T-helper 1 cell treated with Interleukin-12 subunit alpha and Interleukin-12 subunit beta and Interleukin-4 antibody, amounts not matched to agents 30 μg/mL and 1 μg/mL, for 36 hours (primary cell): Measurements from ENCODE around the gene KRTAP13-3.

Experiments
- H3K27ac Mint-ChIP-seq: one replicate; pipeline ENCODE4 v1.8.0; 2021; ENCODE audit warnings: mild to moderate bottlenecking, mixed read lengths
- H3K27me3 Mint-ChIP-seq: one replicate; pipeline ENCODE4 v1.8.0; 2021; ENCODE audit warnings: low read depth, mixed read lengths
- H3K36me3 Mint-ChIP-seq: one replicate; pipeline ENCODE4 v1.8.0; 2021; ENCODE audit warnings: low read depth, mixed read lengths
- H3K4me1 Mint-ChIP-seq: one replicate; pipeline ENCODE4 v1.8.0; 2021; ENCODE audit warnings: low read depth, mixed read lengths
- H3K4me3 Mint-ChIP-seq: one replicate; pipeline ENCODE4 v1.8.0; 2021; ENCODE audit warnings: mild to moderate bottlenecking, moderate library complexity, mixed read lengths
- H3K9me3 Mint-ChIP-seq: one replicate; pipeline ENCODE4 v1.8.0; 2021; ENCODE audit warnings: mixed read lengths

KRTAP13-3 gene, protein sequence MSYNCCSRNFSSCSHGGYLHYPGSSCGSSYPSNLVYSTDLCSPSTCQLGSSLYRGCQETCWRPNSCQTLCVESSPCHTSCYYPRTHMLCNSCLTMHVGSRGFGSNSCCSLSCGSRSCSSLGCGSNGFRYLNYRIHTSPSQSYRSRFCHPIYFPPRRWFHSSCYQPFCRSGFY

DNA sequence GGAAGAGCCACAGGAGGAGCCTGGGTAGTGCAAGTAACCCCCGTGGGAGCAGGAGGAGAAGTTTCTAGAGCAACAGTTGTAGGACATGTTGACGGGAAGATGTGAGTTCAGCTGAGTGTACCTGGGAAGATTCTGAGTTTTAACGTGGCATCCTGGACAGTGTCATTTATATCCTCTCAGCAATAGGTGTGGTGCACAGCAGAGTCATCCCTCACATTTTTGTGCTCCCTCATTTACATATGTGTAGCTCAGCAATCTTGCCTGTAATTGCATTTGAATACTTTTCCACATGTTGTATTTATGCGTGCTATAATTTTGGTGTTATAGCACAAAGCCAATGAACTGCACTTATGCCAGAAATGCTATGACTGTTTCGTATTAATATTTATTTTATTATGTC is at the start of gene KRTAP13-3:
Gene KRTAP13-3 (minus strand): TSS at position 101 of the 400 bp plus-strand sequence. CDS start 14 bp downstream, at position 87.
- Mint-ChIP-seq H3K4me3 (no peak within 1 kb of the TSS), H3K27me3 (no peaks in the 10 kb centered on the region), H3K9me3 (no peaks in the 10 kb centered on the region), H3K27ac (no peak within 1 kb of the TSS), H3K36me3 (no peaks in the 10 kb centered on the region), H3K4me1 (no peaks in the 10 kb centered on the region)

DNA sequence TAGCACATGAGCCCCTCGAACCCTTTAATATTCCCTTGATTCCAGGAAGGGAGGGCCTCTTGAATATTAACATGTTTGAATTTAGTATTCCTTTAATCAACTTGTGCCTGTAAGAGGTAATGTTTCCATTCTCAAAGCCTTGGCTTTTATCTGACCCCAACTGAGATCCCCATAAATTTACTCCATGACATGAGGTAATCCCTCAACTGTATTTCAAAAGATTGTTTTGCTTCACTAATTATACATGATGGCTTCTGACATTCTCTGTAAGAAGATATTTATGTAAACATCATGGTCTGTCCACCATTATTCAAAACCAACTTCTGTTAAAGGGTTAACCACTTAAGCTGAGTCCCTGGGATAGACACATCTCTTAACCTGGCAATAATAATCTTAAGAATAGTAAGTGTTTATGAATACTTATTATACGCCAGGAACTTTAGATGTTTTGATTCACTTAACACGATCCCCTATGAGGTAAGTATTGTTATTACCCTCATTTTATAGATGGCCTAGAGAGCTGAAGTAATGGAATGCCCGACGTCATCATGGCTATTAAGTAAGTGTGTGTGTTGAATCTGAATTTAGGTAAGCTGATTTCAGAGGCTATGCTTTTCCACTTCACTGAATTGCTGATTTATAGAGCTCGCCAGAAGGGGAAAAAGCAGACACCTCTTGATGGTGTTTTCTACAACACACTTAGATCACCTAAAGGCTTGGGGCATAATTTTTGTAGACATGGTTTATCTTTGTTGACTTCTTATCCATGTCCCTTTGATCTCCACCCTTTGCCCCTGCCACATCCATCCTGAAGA is 43.4 kb upstream of the KRTAP13-3 start:
- Mint-ChIP-seq H3K36me3 (no peaks in the 10 kb centered on the region), H3K4me1 (no peaks in the 10 kb centered on the region), H3K27ac (no peak overlapping the region), H3K4me3 (no peak overlapping the region), H3K27me3 (no peaks in the 10 kb centered on the region), H3K9me3 (no peaks in the 10 kb centered on the region)

DNA sequence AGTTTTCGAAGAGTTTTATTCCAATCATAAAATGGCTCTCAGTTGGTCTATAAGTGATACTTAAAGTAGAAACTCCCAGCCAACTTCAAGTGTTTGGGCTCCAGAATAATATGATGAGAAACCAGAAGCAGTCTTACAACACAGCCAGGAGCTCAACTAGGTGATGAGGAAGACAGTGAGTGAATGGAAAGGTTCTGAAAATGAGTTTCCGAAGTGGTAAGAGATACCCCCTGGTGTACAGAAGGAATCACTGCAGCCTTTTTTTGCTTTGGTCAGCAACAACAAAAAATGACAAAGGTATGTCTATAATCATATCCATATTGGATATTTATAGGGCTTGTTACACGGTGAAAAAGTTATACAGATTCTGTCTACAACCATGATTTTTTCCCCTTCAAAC is 38.0 kb upstream of the KRTAP13-3 start:
- H3K36me3 Mint-ChIP-seq, result no peaks in the 10 kb centered on the region
- no peak overlapping the region for H3K27ac Mint-ChIP-seq
- no peak overlapping the region for H3K4me3 Mint-ChIP-seq
- H3K27me3 Mint-ChIP-seq, result no peaks in the 10 kb centered on the region
- H3K4me1 Mint-ChIP-seq, result no peaks in the 10 kb centered on the region
- H3K9me3 Mint-ChIP-seq, result no peaks in the 10 kb centered on the region

DNA sequence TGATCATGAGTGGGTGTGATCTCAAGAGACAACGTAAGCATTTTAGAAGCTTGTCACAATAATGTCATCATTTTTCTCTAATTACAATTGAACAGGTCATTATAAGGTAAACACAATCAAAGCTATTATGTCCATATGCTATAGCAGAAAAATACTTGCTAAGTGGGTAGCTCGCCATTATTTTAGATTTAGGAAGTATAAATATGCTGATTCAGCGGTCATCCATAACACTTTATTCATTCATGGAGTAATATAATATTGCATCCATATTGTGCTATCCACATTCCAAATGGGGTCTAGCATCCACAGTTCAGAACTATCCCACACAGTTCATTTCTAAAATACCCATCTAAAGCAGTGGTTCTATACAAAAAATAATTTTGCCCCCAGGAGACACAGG is 22.8 kb upstream of the KRTAP13-3 start:
- H3K4me1 Mint-ChIP-seq, result no peaks in the 10 kb centered on the region
- no peaks in the 10 kb centered on the region for H3K9me3 Mint-ChIP-seq
- no peaks in the 10 kb centered on the region for H3K27me3 Mint-ChIP-seq
- H3K27ac Mint-ChIP-seq, result no peak overlapping the region
- H3K36me3 Mint-ChIP-seq, result no peaks in the 10 kb centered on the region
- H3K4me3 Mint-ChIP-seq, result no peak overlapping the region

DNA sequence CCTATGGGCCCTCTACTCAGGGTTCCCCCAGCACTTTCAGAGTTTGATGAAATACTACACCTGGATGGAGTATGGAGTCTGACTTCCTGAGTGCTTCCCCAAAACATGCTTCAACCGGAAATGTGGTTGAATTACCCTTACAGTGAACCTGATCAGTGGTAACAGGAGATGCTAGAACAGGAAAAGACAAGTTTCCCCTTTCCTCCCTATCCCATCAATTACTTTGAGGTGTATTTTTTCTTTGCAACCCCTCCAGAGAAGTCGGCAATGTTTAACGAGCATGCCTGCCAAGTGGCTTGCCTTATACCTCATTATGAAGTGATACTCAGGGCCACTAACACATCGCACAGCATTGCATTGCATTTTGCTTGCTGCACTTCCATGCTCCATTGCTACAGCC is 21.3 kb upstream of the KRTAP13-3 start:
- Mint-ChIP-seq H3K4me1 (no peaks in the 10 kb centered on the region), H3K9me3 (no peaks in the 10 kb centered on the region), H3K27ac (no peak overlapping the region), H3K36me3 (no peaks in the 10 kb centered on the region), H3K4me3 (no peak overlapping the region), H3K27me3 (no peaks in the 10 kb centered on the region)

DNA sequence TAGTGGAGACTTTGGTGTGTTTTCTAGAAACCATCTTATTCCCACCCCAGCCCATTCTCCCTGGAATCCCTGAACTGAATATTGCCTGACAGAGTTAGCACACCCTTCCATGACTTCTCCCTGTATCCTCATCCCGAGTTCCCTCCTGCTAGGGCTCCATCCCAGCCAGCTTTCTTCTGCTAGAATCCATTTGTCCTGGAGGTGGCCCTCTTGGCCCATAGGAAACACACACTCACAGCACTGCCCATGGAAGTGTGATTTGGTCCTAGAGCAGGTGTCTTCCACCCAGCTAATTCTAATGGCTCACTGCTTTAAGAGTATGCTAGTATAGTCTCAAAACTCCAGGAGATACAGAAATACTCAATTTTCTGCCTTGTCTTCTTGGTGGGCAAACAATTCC is 18.5 kb upstream of the KRTAP13-3 start:
- Mint-ChIP-seq H3K4me3 (no peak overlapping the region), H3K27ac (no peak overlapping the region), H3K36me3 (no peaks in the 10 kb centered on the region), H3K4me1 (no peaks in the 10 kb centered on the region), H3K9me3 (no peaks in the 10 kb centered on the region), H3K27me3 (no peaks in the 10 kb centered on the region)

DNA sequence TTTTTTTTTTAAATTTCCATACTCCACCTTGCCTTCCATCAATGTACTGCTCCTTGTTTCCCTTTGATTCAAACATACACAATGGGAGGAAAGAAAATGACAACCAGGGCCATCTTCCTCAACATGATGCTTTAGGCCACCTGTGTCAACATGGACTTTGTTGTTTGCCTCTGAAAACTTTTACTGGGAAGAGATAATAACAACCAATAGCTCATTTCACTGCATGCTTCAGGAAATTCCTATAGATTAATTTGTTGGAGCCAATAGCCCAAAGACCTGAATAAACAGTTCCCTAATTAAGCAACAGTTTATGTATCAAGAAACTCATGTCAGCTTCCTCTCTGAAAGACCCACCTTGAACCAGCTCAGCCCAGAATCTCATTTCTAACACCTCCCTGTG is 17.5 kb upstream of the KRTAP13-3 start:
- Mint-ChIP-seq H3K4me3 (no peak overlapping the region), H3K4me1 (no peaks in the 10 kb centered on the region), H3K27ac (no peak overlapping the region), H3K9me3 (no peaks in the 10 kb centered on the region), H3K27me3 (no peaks in the 10 kb centered on the region), H3K36me3 (no peaks in the 10 kb centered on the region)

DNA sequence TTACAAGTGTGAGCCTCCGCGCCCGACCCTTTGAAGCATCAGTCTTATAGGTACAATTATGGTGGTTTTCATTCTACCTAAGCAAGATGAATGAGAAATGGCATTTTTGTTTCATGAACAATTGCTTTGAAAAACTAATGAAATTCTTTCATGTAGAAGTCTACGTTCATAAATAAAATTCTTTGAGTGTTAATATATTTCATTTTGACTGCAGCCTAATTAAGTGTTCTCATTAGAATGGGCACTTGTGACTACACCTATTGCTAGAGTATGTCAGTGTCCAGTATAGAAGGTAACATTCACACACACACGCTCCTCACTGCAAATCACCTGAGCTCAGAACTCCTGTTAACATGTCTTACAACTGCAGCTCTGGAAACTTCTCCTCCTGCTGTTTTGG is 14.2 kb upstream of the KRTAP13-3 start, which contains the start of gene KRTAP15-1:
Gene KRTAP15-1 (plus strand): TSS at position 301 of the 400 bp plus-strand sequence. CDS start 53 bp downstream, at position 354.
- no peaks in the 10 kb centered on the region for H3K36me3 Mint-ChIP-seq
- no peaks in the 10 kb centered on the region for H3K9me3 Mint-ChIP-seq
- H3K27ac Mint-ChIP-seq, result no peak within 1 kb of the TSS
- no peak within 1 kb of the TSS for H3K4me3 Mint-ChIP-seq
- H3K27me3 Mint-ChIP-seq, result no peaks in the 10 kb centered on the region
- no peaks in the 10 kb centered on the region for H3K4me1 Mint-ChIP-seq

DNA sequence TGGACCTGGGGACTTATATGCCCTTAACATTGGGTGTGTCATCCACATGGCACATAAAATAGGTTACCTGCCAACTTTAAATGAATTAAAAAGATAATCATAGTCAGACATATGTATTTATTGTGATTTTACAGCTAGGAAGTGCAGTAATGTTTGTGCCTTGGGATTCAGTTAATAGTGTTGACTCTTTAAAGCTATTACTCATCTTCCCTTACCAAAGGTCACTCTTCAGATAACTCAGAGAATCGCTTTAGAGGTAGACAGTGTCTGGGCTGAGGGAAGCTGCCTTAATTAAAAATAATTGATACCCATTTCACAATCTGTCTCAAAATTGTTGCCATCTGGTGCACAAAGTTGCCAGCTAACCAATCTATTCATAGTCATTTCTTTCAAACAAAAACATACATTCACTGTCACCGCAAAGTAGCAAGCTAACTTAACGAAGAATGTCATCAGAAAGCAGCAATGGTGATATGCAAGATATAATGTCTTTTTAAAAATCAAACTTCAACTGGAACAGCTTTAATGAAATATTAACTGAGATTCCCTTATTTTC is 11.4 kb upstream of the KRTAP13-3 start:
- no peaks in the 10 kb centered on the region for H3K27me3 Mint-ChIP-seq
- H3K9me3 Mint-ChIP-seq, result no peaks in the 10 kb centered on the region
- no peaks in the 10 kb centered on the region for H3K36me3 Mint-ChIP-seq
- H3K27ac Mint-ChIP-seq, result no peak overlapping the region
- H3K4me3 Mint-ChIP-seq, result no peak overlapping the region
- no peaks in the 10 kb centered on the region for H3K4me1 Mint-ChIP-seq

DNA sequence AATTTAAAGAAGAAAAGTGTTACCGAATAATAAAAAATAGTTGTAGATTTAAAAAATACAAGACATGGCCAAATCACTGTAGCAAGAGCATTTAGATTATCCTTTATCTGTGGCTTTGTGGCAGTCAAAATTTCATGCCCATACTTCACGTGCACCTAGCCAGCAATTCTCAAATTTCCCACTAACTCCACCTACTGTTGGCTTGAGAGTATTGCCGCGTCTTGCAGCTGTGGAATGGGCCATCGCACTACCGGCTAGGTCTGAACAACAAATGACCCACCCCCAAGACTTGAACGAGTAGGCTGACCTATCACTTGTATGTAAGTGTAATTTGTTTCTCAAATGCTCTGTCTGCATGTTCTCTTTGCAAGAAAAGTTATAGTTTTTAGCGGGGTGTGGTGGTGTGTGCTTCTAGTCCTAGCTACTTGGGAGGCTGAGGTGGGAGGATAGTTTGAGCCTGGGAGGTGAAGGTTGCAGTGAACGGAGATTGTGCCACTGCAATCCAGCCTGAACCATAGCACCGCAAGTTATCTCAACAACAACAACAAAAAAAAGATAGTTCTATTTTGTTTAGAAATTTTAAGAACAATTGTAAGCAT is 8.4 kb upstream of the KRTAP13-3 start:
- H3K4me1 Mint-ChIP-seq, result no peaks in the 10 kb centered on the region
- no peak overlapping the region for H3K4me3 Mint-ChIP-seq

DNA sequence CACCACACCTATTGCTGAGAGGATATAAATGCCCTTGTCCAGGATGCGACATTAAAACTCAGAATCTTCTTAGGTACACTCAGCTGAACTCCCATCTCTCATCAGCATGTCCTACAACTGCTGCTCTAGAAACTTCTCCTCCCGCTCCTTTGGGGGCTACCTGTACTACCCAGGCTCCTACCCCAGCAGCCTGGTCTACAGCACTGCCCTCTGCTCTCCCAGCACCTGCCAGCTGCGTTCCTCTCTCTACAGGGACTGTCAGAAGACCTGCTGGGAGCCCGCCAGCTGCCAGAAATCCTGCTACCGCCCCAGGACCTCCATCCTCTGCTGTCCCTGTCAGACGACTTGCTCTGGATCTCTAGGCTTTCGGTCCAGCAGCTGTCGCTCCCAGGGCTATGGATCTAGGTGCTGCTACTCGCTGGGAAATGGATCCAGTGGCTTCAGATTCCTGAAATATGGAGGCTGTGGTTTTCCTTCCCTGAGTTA is 4.5 kb upstream of the KRTAP13-3 start, which contains the start of gene KRTAP13-4:
Gene KRTAP13-4 (plus strand): TSS at position 51 of the 486 bp plus-strand sequence. CDS start 56 bp downstream, at position 107.
- H3K27me3 Mint-ChIP-seq, result no peaks in the 10 kb centered on the region
- no peaks in the 10 kb centered on the region for H3K36me3 Mint-ChIP-seq
- no peaks in the 10 kb centered on the region for H3K4me1 Mint-ChIP-seq
- no peak within 1 kb of the TSS for H3K4me3 Mint-ChIP-seq
- H3K9me3 Mint-ChIP-seq, result no peaks in the 10 kb centered on the region
- H3K27ac Mint-ChIP-seq, result no peak within 1 kb of the TSS

More for the DNA sequence above, 8.4 kb upstream of the KRTAP13-3 start:
- H3K27me3 Mint-ChIP-seq, result no peaks in the 10 kb centered on the region
- H3K9me3 Mint-ChIP-seq, result no peaks in the 10 kb centered on the region
- H3K36me3 Mint-ChIP-seq, result no peaks in the 10 kb centered on the region
- no peak overlapping the region for H3K27ac Mint-ChIP-seq

DNA sequence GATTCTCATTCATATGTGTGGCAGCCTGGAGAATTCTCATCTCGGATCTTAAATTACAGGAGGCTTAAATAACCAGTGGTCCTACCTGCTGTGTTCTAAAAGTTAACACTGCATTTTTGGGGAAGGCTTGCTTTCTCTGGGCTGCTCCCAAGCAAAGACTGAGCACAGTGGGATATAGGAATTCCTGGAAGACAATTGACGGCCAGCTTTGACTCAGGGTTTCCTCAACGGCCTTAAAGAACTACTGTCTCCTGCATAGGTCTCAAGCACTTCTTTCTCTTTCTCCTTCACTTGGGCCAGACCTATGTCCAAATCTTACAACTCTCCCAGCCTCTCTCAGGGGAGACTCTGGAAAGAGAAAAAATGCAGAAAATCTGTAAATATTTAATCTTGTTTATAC is 1.0 kb upstream of the KRTAP13-3 start:
- Mint-ChIP-seq H3K9me3 (no peaks in the 10 kb centered on the region), H3K27ac (no peak overlapping the region), H3K4me1 (no peaks in the 10 kb centered on the region), H3K4me3 (no peak overlapping the region), H3K36me3 (no peaks in the 10 kb centered on the region), H3K27me3 (no peaks in the 10 kb centered on the region)

DNA sequence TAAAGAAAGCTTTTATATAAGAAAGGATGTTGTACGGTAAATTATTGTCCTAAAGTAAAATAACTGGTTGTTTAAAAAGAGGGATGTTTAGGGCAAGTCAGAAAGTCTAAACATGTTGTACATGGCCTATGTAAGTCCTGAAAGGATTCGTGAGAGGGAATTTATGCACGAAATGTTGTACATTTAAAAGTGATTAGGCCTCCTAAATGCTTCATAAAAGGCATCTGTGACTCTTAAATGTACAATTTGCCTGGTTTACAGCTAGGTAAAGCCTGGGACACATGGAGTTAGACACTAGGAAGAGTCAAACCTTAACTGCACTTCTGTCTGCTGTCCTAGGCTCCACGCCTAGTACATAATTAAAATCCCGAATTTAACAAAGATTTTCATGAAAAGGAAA is 9.7 kb downstream of the KRTAP13-3 start:
- Mint-ChIP-seq H3K27me3 (no peaks in the 10 kb centered on the region), H3K36me3 (no peaks in the 10 kb centered on the region), H3K27ac (no peak overlapping the region), H3K4me1 (no peaks in the 10 kb centered on the region), H3K4me3 (no peak overlapping the region), H3K9me3 (peaks cover 10% of the 10 kb centered on the region)

DNA sequence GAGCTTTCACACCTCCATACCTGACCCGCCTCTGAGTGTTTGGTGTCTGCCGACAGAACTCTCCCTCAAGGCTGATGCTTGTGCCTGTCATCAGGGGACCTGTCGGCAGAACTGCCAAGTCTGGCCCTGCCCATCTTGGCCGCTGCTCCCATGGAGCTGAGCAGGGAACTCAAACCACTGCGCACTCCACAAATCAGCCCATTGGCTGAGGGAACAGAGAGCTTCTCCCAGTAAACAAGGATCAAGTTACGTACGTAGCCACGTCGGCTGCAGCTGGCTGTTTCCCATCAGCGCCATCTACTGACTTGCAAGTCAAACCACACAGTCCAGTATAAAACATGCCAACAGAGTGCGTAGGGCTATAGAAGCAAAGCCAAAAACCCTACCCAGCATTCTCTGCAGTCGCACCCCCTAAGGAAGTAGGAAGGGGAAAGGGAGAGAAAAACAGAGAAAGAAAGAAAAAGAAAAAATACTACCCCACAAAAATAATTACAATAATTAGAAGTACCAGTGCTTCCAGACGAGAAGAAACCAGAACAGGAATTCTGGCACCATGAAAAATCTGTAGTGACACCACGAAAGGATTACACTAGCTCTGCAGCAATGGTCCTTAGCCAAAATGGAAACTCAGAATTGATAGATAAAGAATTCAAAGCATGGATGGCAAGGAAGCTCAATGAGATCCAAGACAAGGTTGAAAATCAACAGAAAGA is 16.8 kb downstream of the KRTAP13-3 start:
- peaks cover 6% of the 10 kb centered on the region for H3K27me3 Mint-ChIP-seq
- H3K36me3 Mint-ChIP-seq, result no peaks in the 10 kb centered on the region
- H3K9me3 Mint-ChIP-seq, result no peaks in the 10 kb centered on the region
- no peak overlapping the region for H3K27ac Mint-ChIP-seq
- peak overlapping the region; percentile 39 for H3K4me3 Mint-ChIP-seq
- H3K4me1 Mint-ChIP-seq, result peaks cover 3% of the 10 kb centered on the region
